ENCODE measurements around the gene B4GALT4. TPM values are rescaled to one million over a fixed set of nuclear protein-coding genes. Genes with fewer than 3 reads are reported as not detected.

B4GALT4 gene
- total and polyA plus RNA-seq, 2 of the 8 experiments (the other 6 are each of a cell fraction or from before 2014, with no cell fraction given): 14.6 to 44.7 TPM

DNA sequence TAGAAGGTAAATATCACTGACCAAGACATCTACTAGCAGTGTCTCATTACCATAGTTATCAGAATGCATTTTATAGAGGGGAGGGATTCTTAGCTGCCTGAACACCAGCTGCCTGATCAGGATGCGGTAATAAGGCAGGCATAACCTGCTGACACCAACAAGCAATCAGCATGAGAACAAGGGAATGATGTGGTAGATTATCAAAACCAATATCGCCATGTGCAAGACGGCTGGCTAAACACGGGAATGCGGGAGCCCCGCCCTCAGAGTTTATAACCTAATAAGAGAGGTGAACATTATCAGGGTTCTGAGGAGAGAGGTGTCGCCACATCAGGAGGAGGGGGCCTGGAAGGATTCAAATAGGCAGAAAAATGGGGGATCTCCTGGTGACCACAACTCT is 20.5 kb downstream of the B4GALT4 start:
- ChIA-PET POLR2A (ENCODE audit: partially characterized antibody) (no interaction called here), CTCF (ENCODE audit: partially characterized antibody) (interaction anchor here (1.0 to 1.4 kb wide), 3 partner anchors 21 to 338 kb away, joined by 4 to 7 read pairs (median 4); partner anchors contain the start of genes B4GALT4 and TEX55)
- H3K4me3 ChIP-seq (ENCODE audit: extremely low read depth in 1 of 4, insufficient read depth in 2 of 4, low read depth in 3 of 4, low read length in 4 of 4): no peak overlapping the region
- H2BK120ac ChIP-seq (replicated peaks; ENCODE audit: low read depth, low read length): no peak overlapping the region
- no peak overlapping the region for H2BK15ac ChIP-seq (ENCODE audit: low read length)
- H2AK5ac ChIP-seq (ENCODE audit: low read depth, low read length): no peak overlapping the region
- H4K8ac ChIP-seq (ENCODE audit: extremely low read depth, insufficient read depth, low read length): no peak overlapping the region
- H3K79me2 ChIP-seq (ENCODE audit: control insufficient read depth in 1 of 2, insufficient read depth in 2 of 2, low read length in 2 of 2): no peaks in the 10 kb centered on the region
- H3K79me1 ChIP-seq (ENCODE audit: low read depth, low read length): peaks cover 3% of the 10 kb centered on the region; the same call in 1 of the 2 replicates
- peaks cover 0 to 3% of the 10 kb centered on the region in 2 experiments for H4K20me1 ChIP-seq (replicated peaks in 1 of 2; ENCODE audit: control insufficient read depth in 1 of 2, insufficient read depth in 2 of 2, low read length in 2 of 2)
- no peak overlapping the region for H2AFZ ChIP-seq (ENCODE audit: low read length)
- H3K14ac ChIP-seq (ENCODE audit: insufficient read length): no peak overlapping the region
- H3K27me3 ChIP-seq (replicated peaks in 1 of 4; ENCODE audit: control insufficient read depth in 3 of 4, extremely low read depth in 1 of 4, insufficient read depth in 3 of 4, low read length in 3 of 4): no peaks in the 10 kb centered on the region
- peaks cover 18 to 94% (median 65%) of the 10 kb centered on the region in 4 experiments for H3K36me3 ChIP-seq (ENCODE audit: control insufficient read depth in 2 of 4, insufficient read depth in 4 of 4, low read length in 3 of 4)
- 90% methylated on average over 7 of the region's 7 CpGs; no CpG with 5 or more reads in 1 of the 2 experiments for WGBS, 2 experiments (ENCODE audit: extremely low coverage in 1 of 2, insufficient coverage in 1 of 2, insufficient read length in 1 of 2, insufficient replicate concordance in 2 of 2, low coverage in 1 of 2, low lambda C conversion rate in 2 of 2, missing lambda C conversion rate in 1 of 2)
- no peak overlapping the region for H3K4ac ChIP-seq (replicated peaks; ENCODE audit: insufficient read length, low read depth, low read length)
- no peak overlapping the region for H4K5ac ChIP-seq (ENCODE audit: insufficient read length, low read depth, low read length)
- FAIRE-seq: no peak
- no peak overlapping the region for H2BK5ac ChIP-seq (ENCODE audit: low read depth, low read length)
- DNase-seq (ENCODE audit: low read depth in 1 of 2, low spot score in 2 of 2): no peak
- H3K56ac ChIP-seq (replicated peaks; ENCODE audit: insufficient read length, low read depth, low read length): no peak overlapping the region
- no peak overlapping the region for H3K9ac ChIP-seq (replicated peaks in 1 of 4; ENCODE audit: extremely low read depth in 1 of 4, low read depth in 3 of 4, low read length in 3 of 4)
- no peak overlapping the region for H3K18ac ChIP-seq (ENCODE audit: extremely low read depth, low read length)
- TF ChIP-seq GTF2F1 (IDR thresholded peaks at IDR 0.05; ENCODE audit: borderline replicate concordance, low read depth, low read length) (no peak), CHD1 (IDR thresholded peaks at IDR 0.05; ENCODE audit: low read depth, low read length) (no peak), MAFK (IDR thresholded peaks at IDR 0.05; ENCODE audit: low read depth, low read length) (no peak), ASH2L (IDR thresholded peaks at IDR 0.05; ENCODE audit: low read length) (no peak)
- no peak overlapping the region for H3K23ac ChIP-seq (ENCODE audit: insufficient read length)
- H3K23me2 ChIP-seq (ENCODE audit: low read depth, low read length): no peaks in the 10 kb centered on the region
- no peak overlapping the region for H2BK12ac ChIP-seq (ENCODE audit: low read depth, low read length)
- no peak overlapping the region for H3K4me2 ChIP-seq (ENCODE audit: insufficient read depth in 1 of 2, low read depth in 2 of 2, low read length in 2 of 2)
- H3K4me1 ChIP-seq (replicated peaks in 1 of 4; ENCODE audit: control insufficient read depth in 3 of 4, insufficient read depth in 4 of 4, low read length in 3 of 4): no peaks in the 10 kb centered on the region
- H2BK20ac ChIP-seq (ENCODE audit: low read length): no peak overlapping the region
- H3K27ac ChIP-seq (ENCODE audit: low read depth, low read length): no peak overlapping the region
- H3K9me3 ChIP-seq (ENCODE audit: insufficient read depth in 2 of 2, low read depth in 1 of 2, low read length in 1 of 2): no peaks in the 10 kb centered on the region
- no peak overlapping the region for H4K91ac ChIP-seq (replicated peaks; ENCODE audit: insufficient read length, low read length)
